DND-41 (cell line): ENCODE data around the gene NAA50.

Experiments
- ATAC-seq: fragments of 200-7000 bp; cut with Tn5 transposase; 3 replicates; pipeline ENCODE4 v1.9.1; 2021; ENCODE audit warnings: low read depth; ENCODE audit not compliant: insufficient read depth
- DNase-seq: peaks from one replicate; pipeline ENCODE4 v3.0.0-alpha.2; 2020
- H2AFZ ChIP-seq: 2 replicates; pipeline ENCODE4 v1.6.0; 2012; ENCODE audit warnings: low read depth, low read length
- H3K27ac ChIP-seq: 2 replicates; pipeline ENCODE4 v1.5.1; 2012; ENCODE audit warnings: low read length, inconsistent platforms
- H3K27me3 ChIP-seq: fragments of 200-600 bp; sonication (generic); 2 replicates; pipeline ENCODE4 v1.6.0; 2012; ENCODE audit warnings: low read length, mild to moderate bottlenecking, inconsistent platforms; ENCODE audit not compliant: insufficient read depth, poor library complexity
- H3K36me3 ChIP-seq: 2 replicates; pipeline ENCODE4 v1.5.1; 2012; ENCODE audit warnings: low read length, inconsistent platforms; ENCODE audit not compliant: insufficient read depth
- H3K4me1 ChIP-seq: 2 replicates; pipeline ENCODE4 v1.5.1; 2012; ENCODE audit warnings: mild to moderate bottlenecking, low read length; ENCODE audit not compliant: insufficient read depth
- H3K4me2 ChIP-seq: 2 replicates; pipeline ENCODE4 v1.6.0; 2012; ENCODE audit warnings: mild to moderate bottlenecking, moderate library complexity, low read length, inconsistent platforms; ENCODE audit not compliant: insufficient read depth
- H3K4me3 ChIP-seq, 2 experiments: fragments of 200-600 bp in 1 of 2; shearing (Covaris generic) in 1 of 2; 2 replicates each; pipeline ENCODE4 v1.5.1; 2012 to 2016; ENCODE audit warnings: inconsistent platforms in 2 of 2, low read length in 2 of 2, mild to moderate bottlenecking in 2 of 2, low read depth in 1 of 2, moderate library complexity in 1 of 2
- H3K79me2 ChIP-seq: 2 replicates; pipeline ENCODE4 v1.6.0; 2012; ENCODE audit warnings: low read length, inconsistent platforms; ENCODE audit not compliant: insufficient read depth
- H3K9ac ChIP-seq: 2 replicates; pipeline ENCODE4 v1.6.0; 2012; ENCODE audit warnings: low read depth, mild to moderate bottlenecking, inconsistent platforms, low read length, moderate library complexity
- H3K9me3 ChIP-seq: 2 replicates; pipeline ENCODE4 v1.5.1; 2012; ENCODE audit warnings: low read length, moderate library complexity, mild to moderate bottlenecking, inconsistent platforms; ENCODE audit not compliant: insufficient read depth, severe bottlenecking
- H4K20me1 ChIP-seq: 2 replicates; pipeline ENCODE4 v1.6.0; 2012; ENCODE audit warnings: low read length; ENCODE audit not compliant: insufficient read depth
- CTCF ChIP-seq: IDR thresholded peaks from 2 replicates; pipeline ENCODE4 v1.5.1; 2012; ENCODE audit warnings: borderline replicate concordance, low read length, moderate library complexity, mild to moderate bottlenecking; ENCODE audit not compliant: poor library complexity, severe bottlenecking; ENCODE audit errors: extremely low read depth
- EZH2 ChIP-seq: IDR thresholded peaks from 3 replicates; pipeline ENCODE4 v1.6.1; 2012; ENCODE audit warnings: borderline replicate concordance, low read depth, mild to moderate bottlenecking, moderate library complexity, low read length, inconsistent platforms; ENCODE audit not compliant: severe bottlenecking

Gene NAA50

GRCh38 chr3:113707835-113708234, 38.2 kb downstream of the NAA50 start:
- H3K27ac ChIP-seq: no peak overlapping the region
- no peaks in the 10 kb centered on the region for H3K36me3 ChIP-seq
- no peaks in the 10 kb centered on the region for H4K20me1 ChIP-seq
- H3K79me2 ChIP-seq: no peaks in the 10 kb centered on the region
- H3K4me3 ChIP-seq: no peak overlapping the region
- no peaks in the 10 kb centered on the region for H3K27me3 ChIP-seq
- no peak for TF ChIP-seq CTCF
- TF ChIP-seq EZH2: no peak
- no peak overlapping the region for H2AFZ ChIP-seq
- H3K9ac ChIP-seq: no peak overlapping the region
- DNase-seq: no peak
- ATAC-seq: no peak
- H3K4me2 ChIP-seq: no peak overlapping the region
- H3K4me1 ChIP-seq: no peaks in the 10 kb centered on the region
- H3K9me3 ChIP-seq: no peaks in the 10 kb centered on the region

DNA sequence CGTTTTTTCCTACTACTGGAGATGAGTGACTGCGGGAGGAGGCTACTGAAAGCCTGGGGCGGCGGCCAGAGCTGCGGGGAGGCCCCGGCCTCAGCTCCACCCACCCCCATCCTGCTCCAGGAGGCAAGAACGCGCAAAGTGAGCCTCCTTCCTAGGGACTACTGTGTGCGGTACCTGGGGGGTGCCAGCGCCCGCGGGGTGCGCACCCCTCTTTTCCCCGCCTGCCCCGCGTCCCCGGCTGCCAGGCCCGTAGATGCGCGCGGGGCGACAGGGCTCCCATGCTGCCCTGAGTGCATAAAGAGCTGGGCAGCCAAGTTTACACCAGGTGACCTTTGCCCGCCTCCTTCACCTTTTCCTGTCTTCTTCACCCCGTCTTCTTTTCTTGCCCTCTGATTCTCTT, 47.1 kb downstream of the NAA50 start:
- Histone ChIP-seq H4K20me1 (no peaks in the 10 kb centered on the region), H3K9me3 (no peaks in the 10 kb centered on the region), H3K4me2 (no peak overlapping the region), H3K4me1 (peaks cover 26% of the 10 kb centered on the region), H3K4me3 (no peak overlapping the region), H3K9ac (no peak overlapping the region), H3K27me3 (no peaks in the 10 kb centered on the region), H3K27ac (no peak overlapping the region), H3K36me3 (no peaks in the 10 kb centered on the region), H2AFZ (no peak overlapping the region), H3K79me2 (peaks cover 23% of the 10 kb centered on the region)
- no peak for TF ChIP-seq CTCF
- TF ChIP-seq EZH2: no peak
- ATAC-seq: no peak
- no peak for DNase-seq

GRCh38 chr3:113698213-113698742, 47.8 kb downstream of the NAA50 start:
- H2AFZ ChIP-seq: no peak overlapping the region
- no peaks in the 10 kb centered on the region for H4K20me1 ChIP-seq
- peak overlapping the region in 1 of 2 experiments; percentile 76; a peak in 1 of 4 replicates for H3K4me3 ChIP-seq
- TF ChIP-seq CTCF: no peak
- TF ChIP-seq EZH2: no peak
- no peak for DNase-seq
- H3K4me1 ChIP-seq: peaks cover 29% of the 10 kb centered on the region
- peaks cover 29% of the 10 kb centered on the region for H3K79me2 ChIP-seq
- H3K27me3 ChIP-seq: no peaks in the 10 kb centered on the region
- no peaks in the 10 kb centered on the region for H3K9me3 ChIP-seq
- peak overlapping the region; percentile 66 for H3K4me2 ChIP-seq
- H3K36me3 ChIP-seq: no peaks in the 10 kb centered on the region
- peak overlapping the region; percentile 65; the same call in 1 of the 2 replicates for H3K9ac ChIP-seq
- ATAC-seq: no peak
- no peak overlapping the region for H3K27ac ChIP-seq
